GM18873 (cell line): ENCODE data around the gene HOXA4.

Experiments used
- ATAC-seq: cut with Tn5 transposase; IDR thresholded peaks from one replicate; pipeline ENCODE4 v1.9.1; 2021; ENCODE audit warnings: mild to moderate bottlenecking, moderate library complexity, moderate number of reproducible peaks; ENCODE audit not compliant: unreplicated experiment, low FRiP score

The HOXA4 gene

GRCh38 chr7:27170426-27171324 is 40.1 kb upstream of the HOXA4 start:
- no peak for ATAC-seq

- ATAC-seq, result no peak
Observed at GRCh38 chr7:27169658-27170425, 39.3 kb upstream of the HOXA4 start.

DNA sequence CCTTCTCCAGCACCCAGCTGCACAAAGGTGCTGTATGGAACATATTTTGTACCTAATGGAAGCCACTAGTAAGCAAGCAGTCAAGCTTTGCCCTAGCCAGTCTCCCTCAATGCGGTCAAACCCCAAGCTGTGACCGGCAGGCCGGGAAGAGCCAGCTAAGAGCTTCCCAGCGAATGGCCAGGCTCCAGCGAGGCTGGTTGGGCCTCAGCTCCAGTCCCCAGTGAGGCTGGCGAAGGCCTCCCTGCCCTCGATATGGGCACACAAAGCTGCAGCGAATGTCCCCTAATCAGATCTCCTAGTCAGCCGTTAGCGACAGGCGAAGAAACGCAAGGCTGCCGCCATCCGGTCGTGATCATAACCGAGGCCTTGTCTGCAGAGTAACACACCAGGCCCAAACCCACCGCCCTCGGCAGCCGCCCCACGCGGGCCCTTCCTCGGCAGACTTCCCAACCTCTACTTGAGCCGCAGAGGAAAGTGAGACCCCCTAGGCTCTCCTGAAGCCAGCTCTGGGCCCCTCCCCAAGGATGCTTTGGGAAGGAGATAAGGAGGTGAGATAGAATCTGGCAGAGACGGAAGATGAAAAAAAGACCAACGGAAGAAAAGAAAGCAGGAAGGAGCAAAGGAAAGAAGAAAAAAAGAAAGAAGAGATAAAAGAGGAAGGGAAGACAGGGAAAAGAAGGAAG is 37.8 kb upstream of the HOXA4 start:
- ATAC-seq, result no peak

- ATAC-seq, result no peak
Observed at GRCh38 chr7:27167916-27168264, 37.3 kb upstream of the HOXA4 start.

DNA sequence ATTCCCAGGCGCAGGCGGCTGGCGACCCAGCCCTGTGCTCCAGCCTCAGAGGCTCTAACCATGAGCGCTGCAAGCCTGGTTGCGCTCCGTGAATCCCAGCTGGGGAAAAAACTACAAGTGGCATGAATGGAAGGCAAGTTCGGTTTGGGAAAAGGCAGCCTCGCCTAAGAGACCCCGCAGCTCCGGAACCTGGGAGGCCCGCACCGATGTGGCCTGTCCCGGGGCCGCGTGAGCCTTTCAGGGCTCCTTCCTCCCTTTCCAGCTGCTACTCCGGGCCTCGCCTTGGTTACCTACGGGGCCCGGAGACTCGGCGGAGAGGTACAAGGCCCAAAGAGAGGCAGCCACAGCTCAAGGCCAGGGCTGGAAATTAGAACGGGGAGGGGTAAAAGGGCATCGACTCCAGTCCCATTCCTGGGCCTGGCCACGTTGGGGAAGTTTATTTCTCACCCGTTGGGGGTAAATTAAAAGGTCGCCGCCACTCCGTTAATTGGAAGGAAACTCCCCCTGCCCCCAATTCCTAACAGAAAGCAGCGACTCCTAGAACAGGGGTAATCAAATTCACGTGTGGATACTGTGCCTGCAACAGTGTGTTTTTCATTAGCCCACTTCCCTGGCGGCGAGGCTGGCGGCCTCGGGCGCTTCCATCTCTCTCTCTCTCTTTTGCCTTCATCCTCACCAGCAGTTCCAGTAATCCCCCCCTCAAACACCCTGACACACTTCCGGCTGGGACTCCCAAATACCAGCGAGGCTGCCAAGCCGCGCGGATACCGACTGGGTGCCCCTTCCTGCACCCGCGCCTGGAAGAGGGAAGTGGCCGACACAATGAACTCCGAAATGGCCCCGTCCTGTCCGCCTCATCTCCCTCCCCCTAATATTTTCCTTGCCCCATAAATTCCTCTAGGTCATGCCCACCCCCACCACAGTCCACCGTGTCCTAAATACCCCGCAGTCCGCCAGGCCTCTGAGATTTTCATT is 36.3 kb upstream of the HOXA4 start:
- ATAC-seq, result no peak

DNA sequence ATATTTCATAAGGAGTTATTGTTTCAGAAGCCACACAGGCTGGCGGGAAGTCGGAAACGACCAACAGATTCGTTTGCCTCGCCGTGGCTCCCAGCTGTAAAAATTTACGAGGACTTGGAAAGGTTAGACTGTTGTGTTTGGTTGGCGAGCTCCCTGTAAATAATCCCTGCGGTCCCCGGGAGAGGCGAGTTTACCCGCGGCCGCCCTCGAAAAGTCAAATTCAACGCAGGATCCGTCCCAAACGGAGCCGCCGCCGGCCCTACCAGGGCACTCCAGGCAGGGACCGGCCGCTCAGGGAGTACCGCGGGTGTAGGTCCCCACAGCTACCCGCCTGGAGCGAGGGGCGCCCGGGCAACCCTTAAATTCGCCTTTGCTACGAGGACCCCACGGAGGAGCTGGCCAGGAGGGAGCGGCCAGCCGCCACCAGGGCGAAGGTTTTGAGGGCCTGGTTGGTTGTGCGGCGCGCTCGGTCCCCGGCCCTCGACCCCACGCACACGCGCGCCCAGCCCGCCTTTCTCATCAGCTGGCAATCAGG is 35.5 kb upstream of the HOXA4 start:
- ATAC-seq, result no peak

DNA sequence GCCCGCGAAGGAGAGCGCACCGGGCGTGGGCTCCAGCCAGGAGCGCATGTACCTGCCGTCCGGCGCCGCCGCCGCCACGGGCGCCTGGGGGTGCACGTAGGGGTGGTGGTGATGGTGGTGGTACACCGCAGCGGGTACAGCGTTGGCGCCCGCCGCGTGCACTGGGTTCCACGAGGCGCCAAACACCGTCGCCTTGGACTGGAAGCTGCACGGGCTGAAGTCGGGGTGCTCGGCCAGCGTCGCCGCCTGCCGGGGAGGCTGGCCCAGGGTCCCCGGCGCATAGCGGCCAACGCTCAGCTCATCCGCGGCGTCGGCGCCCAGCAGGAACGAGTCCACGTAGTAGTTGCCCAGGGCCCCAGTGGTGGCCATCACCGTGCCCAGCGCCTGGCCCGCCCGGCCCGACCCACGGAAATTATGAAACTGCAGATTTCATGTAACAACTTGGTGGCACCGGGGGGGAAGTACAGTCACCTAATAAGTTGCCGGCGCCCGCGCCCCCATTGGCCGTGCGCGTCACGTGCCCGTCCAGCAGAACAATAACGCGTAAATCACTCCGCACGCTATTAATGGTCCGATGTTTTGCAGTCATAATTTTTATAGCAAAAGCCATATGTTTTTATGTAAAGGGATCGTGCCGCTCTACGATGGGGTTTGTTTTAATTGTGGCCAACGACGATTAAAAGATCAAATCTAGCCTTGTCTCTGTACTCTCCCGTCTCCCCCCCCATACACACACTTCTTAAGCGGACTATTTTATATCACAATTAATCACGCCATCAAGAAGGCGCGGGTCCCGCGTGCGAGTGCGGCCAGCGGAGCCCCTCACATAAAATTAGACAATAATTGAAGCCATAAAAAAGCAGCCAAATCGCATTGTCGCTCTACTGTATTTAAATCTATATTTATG is 34.8 kb upstream of the HOXA4 start, which contains the start of gene HOXA9:
Gene HOXA9, minus strand, starts transcription at position 449 of the 907 bp plus-strand sequence. Its CDS starts 80 bp downstream, at position 369.
- no peak for ATAC-seq

DNA sequence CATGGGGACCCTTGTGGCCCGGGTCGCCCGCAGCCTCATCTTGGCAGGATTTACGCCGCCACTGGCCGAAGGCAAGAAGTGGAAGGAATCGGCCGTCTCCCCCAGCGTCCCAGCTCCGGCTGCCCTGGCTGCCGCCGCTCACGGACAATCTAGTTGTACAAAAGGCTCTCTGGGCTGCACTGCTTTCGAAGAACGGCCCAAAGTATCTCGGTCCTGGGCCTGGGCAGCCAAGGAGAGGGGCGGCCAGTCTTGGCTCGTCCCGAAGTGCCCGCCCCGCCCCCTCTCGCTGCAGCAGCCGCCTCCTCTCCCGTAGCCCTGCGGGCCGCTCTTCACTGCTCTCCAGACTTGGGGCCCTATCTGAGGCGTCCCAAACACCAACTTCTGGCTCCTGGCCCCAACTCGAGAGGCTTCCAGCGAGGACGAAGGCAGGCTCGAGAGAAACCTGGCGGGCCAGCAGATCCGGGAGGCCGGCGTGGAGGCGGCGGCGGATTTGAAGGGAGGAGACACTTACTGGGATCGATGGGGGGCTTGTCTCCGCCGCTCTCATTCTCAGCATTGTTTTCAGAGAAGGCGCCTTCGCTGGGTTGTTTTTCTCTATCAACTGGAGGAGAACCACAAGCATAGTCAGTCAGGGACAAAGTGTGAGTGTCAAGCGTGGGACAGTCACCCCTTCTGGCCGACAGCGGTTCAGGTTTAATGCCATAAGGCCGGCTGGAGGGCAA is 34.0 kb upstream of the HOXA4 start:
- ATAC-seq, result no peak

DNA sequence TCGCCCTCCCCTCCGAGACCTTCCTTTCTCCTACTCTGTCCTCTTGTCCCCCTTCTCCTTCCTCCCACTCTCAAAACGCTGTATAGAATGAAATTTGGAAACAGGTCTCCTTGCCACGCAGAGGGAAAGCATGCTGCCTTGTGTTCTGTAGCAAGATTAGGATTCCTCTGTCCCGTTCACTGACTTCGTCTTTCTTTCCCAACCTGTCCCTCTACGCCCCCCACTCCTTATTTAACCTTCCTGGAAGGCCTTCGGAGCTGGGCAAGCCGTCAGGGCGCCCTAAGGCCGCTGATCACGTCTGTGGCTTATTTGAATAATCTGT is 33.4 kb upstream of the HOXA4 start:
- ATAC-seq, result no peak

DNA sequence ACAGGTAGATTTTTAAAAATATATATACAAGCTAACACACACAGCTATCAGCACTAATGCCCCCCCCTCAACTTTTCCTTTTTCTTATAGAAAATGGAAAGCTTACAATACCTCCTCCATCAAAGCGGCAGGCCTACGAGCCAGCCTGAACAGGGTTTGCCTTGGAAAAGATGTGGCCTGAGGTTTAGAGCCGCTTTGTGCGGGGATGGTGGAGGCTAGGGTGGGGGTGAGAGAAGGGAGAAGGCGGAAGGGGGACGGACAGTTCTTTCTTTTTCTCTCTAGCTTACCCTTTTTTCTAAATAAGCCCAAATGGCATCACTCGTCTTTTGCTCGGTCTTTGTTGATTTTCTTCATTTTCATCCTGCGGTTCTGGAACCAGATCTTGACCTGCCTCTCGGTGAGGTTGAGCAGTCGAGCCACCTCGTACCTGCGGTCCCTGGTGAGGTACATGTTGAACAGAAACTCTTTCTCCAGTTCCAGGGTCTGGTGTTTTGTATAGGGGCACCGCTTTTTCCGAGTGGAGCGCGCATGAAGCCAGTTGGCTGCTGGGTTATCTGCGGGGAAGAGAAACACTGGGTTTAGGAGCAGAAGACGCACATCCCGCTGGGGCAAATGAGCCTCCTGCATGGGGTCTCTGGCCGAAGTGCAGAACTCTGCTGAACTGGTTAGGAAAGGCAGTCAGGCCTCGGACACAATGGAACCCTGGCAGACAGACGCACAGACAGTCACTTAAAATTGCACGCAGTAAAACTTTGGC is 32.9 kb upstream of the HOXA4 start:
- ATAC-seq, result no peak

- no peak for ATAC-seq
Observed at GRCh38 chr7:27162561-27163287, 32.2 kb upstream of the HOXA4 start.

DNA sequence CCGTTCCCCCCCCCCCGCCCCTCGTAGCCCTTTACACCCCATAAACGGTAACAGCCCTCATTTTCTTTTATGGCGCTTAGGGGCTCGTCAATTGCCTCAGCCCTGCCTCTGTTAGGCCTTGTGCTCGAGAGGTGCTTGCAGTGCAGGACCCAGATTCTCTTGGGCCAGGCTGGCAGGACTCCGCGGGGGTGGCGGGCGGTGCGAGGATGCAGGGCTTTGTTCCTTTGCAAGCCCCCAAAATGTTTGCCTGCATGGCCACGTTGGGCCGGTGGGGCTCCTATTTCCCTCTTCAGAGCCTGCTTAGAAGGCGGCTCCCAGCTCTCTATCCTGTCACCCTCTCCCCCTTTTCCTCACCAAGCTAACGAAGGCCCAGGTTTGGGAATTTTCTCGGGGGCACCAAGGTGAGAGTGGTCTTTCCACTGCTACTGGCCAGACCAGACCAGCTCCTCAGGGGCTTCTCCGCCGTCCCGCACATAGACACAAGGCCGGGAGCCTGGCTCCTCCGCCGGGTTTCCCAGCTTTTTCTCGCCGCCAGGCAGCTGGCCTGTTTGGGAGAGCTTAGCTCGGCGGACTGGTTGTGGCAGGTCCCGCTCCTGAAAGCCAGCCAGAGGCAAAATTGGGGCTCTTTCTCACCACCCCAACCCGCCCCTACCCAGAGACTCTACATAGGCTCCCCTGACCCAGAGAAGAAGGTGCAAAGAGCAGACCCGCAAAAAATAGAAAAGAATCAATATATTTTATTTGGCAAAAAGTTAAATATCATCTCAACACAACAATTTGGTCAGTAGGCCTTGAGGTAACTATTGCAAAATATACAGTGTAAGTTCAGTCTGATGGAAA is 31.4 kb upstream of the HOXA4 start:
- ATAC-seq, result no peak

DNA sequence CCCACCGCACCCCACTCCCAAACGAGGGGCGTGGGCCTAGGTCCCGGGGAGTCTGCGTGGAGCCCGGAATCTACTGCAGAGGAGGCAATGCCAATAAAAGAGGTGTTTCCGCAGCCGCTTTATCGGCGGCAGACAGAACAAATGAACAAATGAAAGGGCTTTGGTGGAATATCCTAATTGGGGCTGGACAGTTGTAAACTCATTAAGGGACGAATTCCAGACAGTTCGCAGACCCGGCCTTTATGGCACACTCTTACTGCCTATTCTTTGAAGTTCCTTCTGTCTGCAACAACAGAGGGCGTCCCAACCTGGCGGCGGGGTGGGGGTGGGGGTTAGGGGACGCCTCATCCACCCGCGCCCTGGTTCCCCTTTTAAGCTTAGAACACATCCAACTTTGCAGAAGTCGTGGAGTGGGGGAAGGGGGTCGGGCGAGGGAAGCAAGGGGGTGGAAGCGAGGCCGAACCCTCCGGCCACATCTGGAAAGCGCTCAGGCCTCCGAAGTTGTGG is 30.7 kb upstream of the HOXA4 start:
- no peak for ATAC-seq

- no peak for ATAC-seq
Observed at GRCh38 chr7:27160546-27161213, 30.1 kb upstream of the HOXA4 start.

DNA sequence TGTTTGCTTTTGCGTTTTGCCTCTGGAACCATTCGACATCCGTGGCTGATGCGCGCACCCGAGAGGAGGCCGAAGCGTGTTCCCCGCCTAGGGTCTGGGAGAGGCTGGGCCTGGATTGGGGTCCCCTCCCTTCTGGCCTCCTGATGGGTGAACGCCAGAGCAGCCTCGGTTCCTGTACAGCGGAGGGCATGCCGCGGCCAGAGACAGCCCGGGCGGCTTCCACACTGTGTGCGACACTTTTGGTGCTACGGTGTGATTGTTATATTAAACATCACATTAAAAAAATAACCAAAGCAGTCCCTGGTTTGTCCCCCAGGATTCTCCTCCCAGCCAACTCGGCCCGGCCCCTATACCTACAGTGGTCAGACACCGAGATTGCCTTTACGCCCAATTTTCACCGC is 29.6 kb upstream of the HOXA4 start:
- no peak for ATAC-seq
